SK-N-SH (cell line): ENCODE data around the gene TM6SF1.

ENCODE experiments used
- EZH2phosphoT487 ChIP-seq: fragments of 200-600 bp; sonication (generic); IDR thresholded peaks from 2 replicates; pipeline ENCODE4 v1.6.1; 2017; ENCODE audit warnings: low read depth, mixed run types, mild to moderate bottlenecking, antibody characterized with exemption, moderate library complexity, borderline replicate concordance
- USF2 ChIP-seq: fragments of 150-350 bp; IDR thresholded peaks from 2 replicates; pipeline ENCODE4 v1.6.1; 2017; ENCODE audit warnings: antibody characterized with exemption, low read length, low read depth, borderline replicate concordance

GRCh38 chr15:83118968-83119367, 11.5 kb downstream of the TM6SF1 start:
- no peak for TF ChIP-seq EZH2phosphoT487
- no peak for TF ChIP-seq USF2
